Posterior vena cava (tissue), 2 donors: Measurements from ENCODE around the gene USH1C. TPM values are rescaled to one million over a fixed set of nuclear protein-coding genes. Genes with fewer than 3 reads are reported as not detected.

ENCODE experiments used
- DNase-seq: peaks from one replicate; pipeline ENCODE4 v3.0.0-alpha.2; 2020; ENCODE audit warnings: low spot score
- intact Hi-C, 2 donors: fragments of 100-400 bp; cut with DNase I; formaldehyde crosslinking; loops; one replicate each; pipeline versions ENCODE4 v1.14.1 to v1.14.2; 2022 to 2023
- total RNA-seq, 2 donors: library from RNA; stranded (reverse); fragmentation: NEBNext Ultra II Directional; extraction: Animal tissue kit (Norgen Biotek cat#: 25700); gene quantifications; one replicate each; pipeline ENCODE4 v1.2.1, GENCODE V29; 2021
- donor health status: DM: yes; HTN: yes; CAD: no.
- donor health status: DM: yes; HTN: yes; CAD: no.

USH1C gene
- total RNA-seq, 2 donors from 2014 or later: 2.9 TPM; not detected in 1

- DNase-seq: no peak
- intact Hi-C loops: no loop called here
Observed at GRCh38 chr11:17512101-17512500, 32.1 kb downstream of the USH1C start.

GRCh38 chr11:17511571-17511970, 32.6 kb downstream of the USH1C start:
- intact Hi-C loops: no loop called here
- DNase-seq: no peak

- no peak for DNase-seq
- intact Hi-C loops: loop anchor here in 1 of 2 donors (1.0 kb wide), 1 partner anchor 19 kb away; no protein-coding TSS in a partner anchor
Observed at GRCh38 chr11:17510507-17511206, 33.6 kb downstream of the USH1C start.

DNA sequence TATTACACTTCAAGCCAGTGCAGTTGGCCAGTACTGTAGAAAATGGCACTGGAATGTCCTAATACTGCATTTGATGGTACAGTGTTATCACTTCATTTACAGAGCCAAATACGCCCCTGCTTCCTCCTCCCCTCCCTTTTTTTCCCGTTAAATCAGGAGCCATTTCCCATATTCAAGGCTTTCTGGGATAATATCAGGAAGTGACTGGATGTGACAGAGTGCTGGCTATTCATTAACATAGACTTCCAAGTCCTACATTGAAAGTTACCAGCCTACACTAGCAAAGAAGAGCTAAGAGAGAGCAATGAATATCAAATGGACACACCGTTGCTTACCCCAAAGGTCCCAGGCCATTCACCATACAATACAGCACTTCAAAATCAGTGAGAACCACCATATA, 35.4 kb downstream of the USH1C start:
- DNase-seq: no peak
- intact Hi-C loops: no loop called here

GRCh38 chr11:17508306-17508705, 35.9 kb downstream of the USH1C start:
- intact Hi-C loops: no loop called here
- no peak for DNase-seq

DNA sequence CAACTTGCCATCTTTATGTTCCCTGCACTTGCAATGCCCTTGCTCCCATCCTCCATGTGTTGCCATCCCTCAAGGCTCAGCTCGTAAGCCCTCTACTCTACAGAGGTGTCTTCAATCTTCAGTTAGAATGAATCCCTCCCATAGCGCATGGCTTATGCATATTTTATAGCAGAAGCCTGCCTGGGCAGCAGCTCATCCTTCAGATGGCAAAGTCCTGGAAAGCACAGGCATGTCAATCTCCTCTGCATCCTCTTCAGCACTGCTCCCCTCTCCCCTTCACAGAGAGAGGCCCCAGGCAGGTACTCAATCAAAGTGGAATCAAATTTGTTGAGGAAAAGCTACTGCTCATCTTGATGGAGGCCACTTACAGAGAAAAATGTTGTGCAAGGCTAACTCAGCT, 36.4 kb downstream of the USH1C start:
- no peak for DNase-seq
- intact Hi-C loops: no loop called here

GRCh38 chr11:17506942-17507341, 37.3 kb downstream of the USH1C start:
- intact Hi-C loops: no loop called here
- DNase-seq: no peak

GRCh38 chr11:17506314-17506713, 37.9 kb downstream of the USH1C start:
- intact Hi-C loops: no loop called here
- no peak for DNase-seq

GRCh38 chr11:17505146-17505545, 39.1 kb downstream of the USH1C start:
- intact Hi-C loops: loop anchor here in 1 of 2 donors (2.0 kb wide), 1 partner anchor 118 kb away; no protein-coding TSS in a partner anchor
- no peak for DNase-seq

- intact Hi-C loops: loop anchor here in 1 of 2 donors (2.0 kb wide), 1 partner anchor 118 kb away; no protein-coding TSS in a partner anchor
- peak; percentile 93 for DNase-seq
Observed at GRCh38 chr11:17504330-17505107, 39.7 kb downstream of the USH1C start.

DNA sequence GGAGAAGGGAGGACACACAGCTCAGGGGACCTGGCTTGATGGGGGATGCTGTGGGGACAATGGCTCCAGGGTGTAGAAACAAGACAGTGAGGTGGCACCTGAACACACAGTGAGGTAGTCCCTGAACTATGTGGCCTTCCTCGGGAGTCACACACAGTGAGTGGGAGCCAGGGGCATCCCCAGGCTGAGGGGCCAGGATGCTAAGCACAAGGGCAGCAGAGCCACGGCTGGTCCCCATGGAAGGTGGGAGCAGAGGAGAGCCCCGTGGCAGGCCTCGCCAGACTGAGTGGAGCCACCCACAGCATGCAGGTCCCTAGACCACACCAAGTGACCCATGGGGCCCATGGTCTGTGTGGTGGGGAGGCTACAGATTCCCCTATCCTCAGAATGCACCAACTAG, 41.6 kb downstream of the USH1C start:
- no peak for DNase-seq
- intact Hi-C loops: no loop called here

GRCh38 chr11:17500673-17501072, 43.5 kb downstream of the USH1C start:
- no peak for DNase-seq
- intact Hi-C loops: loop anchor here in 1 of 2 donors (2.0 kb wide), 1 partner anchor 116 kb away; no protein-coding TSS in a partner anchor

GRCh38 chr11:17498475-17498874, 45.7 kb downstream of the USH1C start:
- no peak for DNase-seq
- intact Hi-C loops: no loop called here

DNA sequence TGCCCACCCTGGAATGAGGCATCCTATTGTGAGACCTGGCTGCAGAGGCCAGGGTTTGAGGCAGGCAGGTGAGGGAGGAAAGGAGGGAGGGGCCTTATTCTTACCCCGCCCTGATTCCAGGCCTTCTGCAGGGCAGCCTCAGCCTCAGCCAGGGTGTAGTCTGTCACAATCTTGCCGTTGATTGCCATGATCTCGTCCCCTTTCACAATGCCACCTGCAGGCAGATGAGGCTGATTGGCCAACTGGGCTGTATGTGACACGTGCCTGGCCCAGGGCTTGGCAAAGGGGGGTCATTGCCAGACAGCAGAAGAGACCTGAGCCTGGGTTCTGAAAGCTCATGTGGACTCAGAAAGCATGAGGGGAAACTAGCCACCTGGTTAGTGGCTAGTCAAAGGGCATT, 46.2 kb downstream of the USH1C start:
- DNase-seq: no peak
- intact Hi-C loops: no loop called here

GRCh38 chr11:17496406-17496805, 47.8 kb downstream of the USH1C start:
- intact Hi-C loops: no loop called here
- DNase-seq: no peak

- no peak for DNase-seq
- intact Hi-C loops: no loop called here
Observed at GRCh38 chr11:17494019-17494418, 50.2 kb downstream of the USH1C start.

DNA sequence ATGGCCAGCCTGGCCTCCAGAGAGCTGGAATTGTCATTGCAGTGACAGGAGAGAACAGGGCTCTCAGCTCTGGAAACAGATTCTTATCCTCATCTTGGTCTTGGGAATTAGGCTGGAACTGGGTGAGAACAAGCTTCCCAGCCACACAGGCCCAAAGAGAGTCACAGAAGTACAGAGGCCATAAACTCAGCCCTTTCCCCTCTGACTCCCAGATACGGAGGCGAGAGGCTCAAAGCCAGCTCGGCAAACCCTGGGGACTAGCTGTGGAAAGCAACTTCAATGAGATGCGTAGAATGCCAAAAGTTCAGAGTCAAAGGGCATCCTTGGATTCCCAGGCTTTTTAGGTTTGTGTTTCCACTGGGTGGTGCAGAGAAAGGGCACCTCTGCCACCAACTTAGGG, 53.3 kb downstream of the USH1C start:
- intact Hi-C loops: loop anchor here in 1 of 2 donors (1.0 kb wide), 1 partner anchor 19 kb away; no protein-coding TSS in a partner anchor
- no peak for DNase-seq

- intact Hi-C loops: no loop called here
- DNase-seq: no peak
Observed at GRCh38 chr11:17490232-17490631, 54.0 kb downstream of the USH1C start.

DNA sequence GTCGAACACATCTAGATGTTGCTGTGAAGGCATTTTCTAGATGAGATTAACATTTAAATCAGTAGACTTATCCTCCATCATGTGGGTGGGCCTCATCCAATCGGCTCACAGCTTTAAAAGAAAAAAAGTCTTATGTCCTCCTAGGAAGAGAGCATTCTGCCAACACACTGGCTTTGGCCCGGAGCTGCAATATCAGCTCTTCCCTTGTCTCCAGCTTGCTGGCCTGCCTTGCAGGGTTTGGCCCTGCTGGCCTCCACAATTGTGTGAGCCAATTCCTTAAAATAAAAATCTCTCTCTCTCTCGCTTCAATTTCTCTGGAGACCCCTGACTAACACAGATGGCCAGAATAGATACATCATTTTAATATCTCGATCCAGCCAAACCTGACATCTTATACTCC, 54.5 kb downstream of the USH1C start:
- DNase-seq: no peak
- intact Hi-C loops: no loop called here

GRCh38 chr11:17488563-17488962, 55.7 kb downstream of the USH1C start:
- intact Hi-C loops: no loop called here
- no peak for DNase-seq

DNA sequence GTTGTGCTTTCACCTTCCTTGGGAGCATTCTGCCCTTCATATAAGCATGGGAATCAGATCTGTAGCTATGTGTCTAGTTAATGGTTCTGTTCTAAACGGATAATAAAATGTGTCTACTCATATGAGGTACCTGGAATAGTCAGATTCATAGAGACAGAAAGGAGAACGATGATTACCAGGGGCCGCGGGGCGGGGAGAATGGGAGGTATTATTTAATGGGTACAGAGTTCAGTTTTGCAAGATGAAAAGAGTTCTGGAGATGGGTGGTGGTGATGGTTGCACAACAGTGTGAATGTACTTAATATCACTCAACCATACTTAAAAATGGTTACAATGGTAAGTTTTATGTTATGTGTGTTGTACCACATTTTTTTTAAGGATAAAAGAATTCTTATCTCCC, 57.6 kb downstream of the USH1C start:
- intact Hi-C loops: no loop called here
- DNase-seq: no peak
